Progenitor cell of endocrine pancreas (in vitro differentiated cells): ENCODE measurements around the gene ERP44. TPM values are rescaled to one million over a fixed set of nuclear protein-coding genes. Genes with fewer than 3 reads are reported as not detected.

ENCODE experiments used
- DNase-seq: peaks from one replicate; pipeline ENCODE4 v3.0.0; 2021; ENCODE audit warnings: low spot score; ENCODE audit not compliant: unreplicated experiment
- H3K27ac Mint-ChIP-seq: 2 replicates; pipeline ENCODE4 v1.8.0; 2021; ENCODE audit warnings: mild to moderate bottlenecking, moderate library complexity, mixed read lengths
- H3K27me3 Mint-ChIP-seq: 2 replicates; pipeline ENCODE4 v1.8.0; 2021; ENCODE audit warnings: mixed read lengths
- H3K36me3 Mint-ChIP-seq: 2 replicates; pipeline ENCODE4 v1.8.0; 2022; ENCODE audit warnings: mixed read lengths; ENCODE audit not compliant: insufficient read depth
- H3K4me1 Mint-ChIP-seq: 2 replicates; pipeline ENCODE4 v1.8.0; 2021; ENCODE audit warnings: low read depth, mixed read lengths
- H3K4me3 Mint-ChIP-seq: 2 replicates; pipeline ENCODE4 v1.8.0; 2021; ENCODE audit warnings: low read depth, mild to moderate bottlenecking, moderate library complexity, mixed read lengths
- H3K9me3 Mint-ChIP-seq: 2 replicates; pipeline ENCODE4 v1.8.0; 2021; ENCODE audit warnings: low read depth, mixed read lengths
- total RNA-seq: library from RNA; stranded (reverse); gene quantifications from 2 replicates; pipeline ENCODE4 v1.2.1, GENCODE V29; 2021
- TF ChIP-seq, protein P1 (sequence below): fragments of 200-600 bp; sonication (generic); IDR thresholded peaks from one replicate; pipeline ENCODE4 v1.5.0; 2021; ENCODE audit warnings: antibody characterized with exemption, mild to moderate bottlenecking; ENCODE audit not compliant: unreplicated experiment

ERP44 gene
- total RNA-seq, 1 donor from 2014 or later, result 19.7 TPM

DNA sequence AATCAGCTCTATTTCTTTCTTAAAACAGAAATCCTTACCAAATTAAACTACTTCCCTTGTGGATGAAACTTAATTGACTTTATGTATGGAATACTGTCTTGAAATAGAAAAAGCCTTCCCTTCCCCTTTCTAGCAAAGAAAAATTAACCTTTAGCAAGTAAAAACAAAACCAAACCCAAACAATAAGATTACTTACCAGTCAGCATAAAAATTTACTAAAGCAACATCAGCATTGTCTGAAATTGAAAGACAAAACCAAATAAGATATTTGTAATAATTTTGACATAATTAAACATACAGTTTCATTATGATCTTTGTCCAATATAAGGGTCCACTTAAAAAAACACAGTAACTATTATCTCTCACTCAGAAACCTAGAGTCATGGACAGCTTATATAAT lies 41.2 kb downstream of the ERP44 start:
- Mint-ChIP-seq H3K27me3 (no peaks in the 10 kb centered on the region), H3K36me3 (peaks cover 9% of the 10 kb centered on the region), H3K27ac (no peak overlapping the region), H3K4me3 (no peak overlapping the region), H3K4me1 (peaks cover 11% of the 10 kb centered on the region), H3K9me3 (no peaks in the 10 kb centered on the region)
- no peak for DNase-seq
- TF ChIP-seq, protein P1, sequence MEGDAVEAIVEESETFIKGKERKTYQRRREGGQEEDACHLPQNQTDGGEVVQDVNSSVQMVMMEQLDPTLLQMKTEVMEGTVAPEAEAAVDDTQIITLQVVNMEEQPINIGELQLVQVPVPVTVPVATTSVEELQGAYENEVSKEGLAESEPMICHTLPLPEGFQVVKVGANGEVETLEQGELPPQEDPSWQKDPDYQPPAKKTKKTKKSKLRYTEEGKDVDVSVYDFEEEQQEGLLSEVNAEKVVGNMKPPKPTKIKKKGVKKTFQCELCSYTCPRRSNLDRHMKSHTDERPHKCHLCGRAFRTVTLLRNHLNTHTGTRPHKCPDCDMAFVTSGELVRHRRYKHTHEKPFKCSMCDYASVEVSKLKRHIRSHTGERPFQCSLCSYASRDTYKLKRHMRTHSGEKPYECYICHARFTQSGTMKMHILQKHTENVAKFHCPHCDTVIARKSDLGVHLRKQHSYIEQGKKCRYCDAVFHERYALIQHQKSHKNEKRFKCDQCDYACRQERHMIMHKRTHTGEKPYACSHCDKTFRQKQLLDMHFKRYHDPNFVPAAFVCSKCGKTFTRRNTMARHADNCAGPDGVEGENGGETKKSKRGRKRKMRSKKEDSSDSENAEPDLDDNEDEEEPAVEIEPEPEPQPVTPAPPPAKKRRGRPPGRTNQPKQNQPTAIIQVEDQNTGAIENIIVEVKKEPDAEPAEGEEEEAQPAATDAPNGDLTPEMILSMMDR, result no peak

DNA sequence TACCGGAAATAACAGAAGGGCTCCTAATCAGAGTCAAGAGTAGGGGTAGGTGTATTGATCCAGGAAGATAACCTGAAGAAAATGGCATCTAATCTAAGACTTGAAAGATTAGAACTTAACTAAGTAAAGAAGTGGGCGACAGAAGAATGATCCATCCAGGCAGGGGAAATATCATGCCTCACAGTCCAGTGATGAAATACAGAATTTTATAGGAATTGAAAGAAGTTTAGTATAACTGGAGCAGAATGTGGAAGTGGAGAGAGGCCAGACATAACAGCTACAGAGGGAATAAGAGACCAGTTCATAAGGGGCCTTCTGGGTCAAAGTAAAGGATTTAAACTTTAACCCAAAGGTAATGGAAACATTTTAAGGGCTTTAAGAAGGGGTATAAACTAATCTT lies 42.2 kb downstream of the ERP44 start:
- H3K36me3 Mint-ChIP-seq, result peaks cover 13% of the 10 kb centered on the region

DNA sequence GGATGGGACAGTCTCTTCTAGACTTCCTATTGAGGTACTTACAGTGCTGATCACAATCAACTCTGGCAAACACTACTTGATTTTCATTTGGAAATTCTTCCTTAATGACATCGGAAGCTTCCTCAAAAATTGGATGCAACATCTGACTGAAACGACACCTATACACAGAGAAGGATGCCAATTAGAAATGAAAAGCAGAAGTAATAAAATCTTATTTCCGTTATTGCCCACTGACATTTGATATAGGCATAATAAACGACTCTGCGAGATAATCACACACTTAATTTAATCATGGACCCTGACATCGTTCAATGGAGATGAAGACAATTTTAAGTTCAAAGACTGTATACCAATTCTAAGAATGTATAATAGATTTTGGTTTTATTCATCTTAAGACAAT lies 46.4 kb downstream of the ERP44 start:
- Mint-ChIP-seq H3K36me3 (peaks cover 20% of the 10 kb centered on the region), H3K9me3 (no peaks in the 10 kb centered on the region), H3K4me1 (peaks cover 10% of the 10 kb centered on the region), H3K27ac (no peak overlapping the region), H3K27me3 (no peaks in the 10 kb centered on the region), H3K4me3 (no peak overlapping the region)
- DNase-seq, result no peak
- TF ChIP-seq, protein P1, result no peak

More for the DNA sequence above, 42.2 kb downstream of the ERP44 start:
- Mint-ChIP-seq H3K9me3 (no peaks in the 10 kb centered on the region), H3K27me3 (no peaks in the 10 kb centered on the region), H3K4me3 (no peak overlapping the region), H3K27ac (no peak overlapping the region), H3K4me1 (peaks cover 11% of the 10 kb centered on the region)
- no peak for DNase-seq
- TF ChIP-seq, protein P1, result no peak

DNA sequence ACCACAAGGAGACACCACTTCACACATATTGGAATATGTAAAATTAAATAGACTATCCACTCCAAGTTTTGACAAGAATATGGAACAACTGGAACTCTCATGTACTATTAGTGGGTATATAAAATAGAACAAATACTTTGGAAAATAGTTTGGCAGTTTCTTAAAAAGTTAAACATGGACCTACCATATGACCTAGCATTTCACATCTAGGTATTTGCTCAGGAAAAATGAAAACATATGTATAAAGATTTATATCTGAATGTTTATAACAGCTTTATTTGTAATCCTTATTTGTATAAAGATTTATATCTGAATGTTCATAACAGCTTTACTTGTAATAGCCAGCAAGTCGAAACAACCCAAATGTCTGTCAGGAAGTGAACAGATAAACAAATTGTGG lies 49.2 kb downstream of the ERP44 start:
- H3K4me3 Mint-ChIP-seq, result no peak overlapping the region
- H3K27ac Mint-ChIP-seq, result no peak overlapping the region
- TF ChIP-seq, protein P1, result no peak
- H3K4me1 Mint-ChIP-seq, result no peaks in the 10 kb centered on the region
- no peaks in the 10 kb centered on the region for H3K27me3 Mint-ChIP-seq
- peaks cover 30% of the 10 kb centered on the region for H3K36me3 Mint-ChIP-seq
- DNase-seq, result no peak
- H3K9me3 Mint-ChIP-seq, result peaks cover 11% of the 10 kb centered on the region

DNA sequence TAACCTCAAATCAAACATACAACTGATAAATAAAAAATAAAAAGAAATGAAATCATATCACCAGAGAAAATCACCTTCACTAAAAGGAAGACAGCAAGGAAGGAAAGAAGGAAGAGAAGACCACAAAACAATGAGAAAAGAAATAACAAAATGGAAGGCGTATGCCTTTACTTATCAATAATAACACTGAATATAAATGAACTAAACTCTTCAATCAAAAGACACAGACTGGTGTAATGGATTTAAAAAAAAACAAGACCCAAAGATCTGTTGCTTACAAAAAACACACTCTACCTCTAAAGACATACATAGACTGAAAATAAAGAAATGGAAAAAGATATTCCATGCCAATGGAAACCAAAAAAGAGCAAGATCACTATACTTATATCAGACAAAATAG lies 60.3 kb downstream of the ERP44 start:
- Mint-ChIP-seq H3K36me3 (peaks cover 59% of the 10 kb centered on the region), H3K27me3 (no peaks in the 10 kb centered on the region), H3K9me3 (peaks cover 52% of the 10 kb centered on the region), H3K4me1 (no peaks in the 10 kb centered on the region), H3K27ac (no peak overlapping the region), H3K4me3 (no peak overlapping the region)
- TF ChIP-seq, protein P1, result no peak
- DNase-seq, result no peak
